HEK293 (cell line): Measurements from ENCODE around the gene PODN.
A peak's percentile ranks its signal among the peaks of the same experiment; 100 is the strongest.

Experiments used
- CTCF ChIA-PET: fragments of 350-600 bp; formaldehyde crosslinking; extraction: SDS; loops from one replicate; lab custom pipeline; 2021; ENCODE audit warnings: antibody characterized with exemption; lab: Yijun Ruan, JAX
- POLR2A ChIA-PET: fragments of 300-600 bp; formaldehyde crosslinking; extraction: SDS; loops from one replicate; lab custom pipeline; 2020; ENCODE audit warnings: antibody characterized with exemption, inconsistent platforms; lab: Yijun Ruan, JAX
- H3K27ac ChIP-seq: fragments of 200-500 bp; sonication (Bioruptor generic); 2 replicates; pipeline ENCODE4 v1.5.1; 2014; ENCODE audit warnings: low read depth, low read length, control low read depth, inconsistent platforms; ENCODE audit errors: extremely low read depth
- H3K36me3 ChIP-seq, 2 experiments: fragments of 200-500 bp in 1 of 2; sonication (Bioruptor generic) in 1 of 2; 1 replicate in 1 of 2; 2 replicates in 1 of 2; pipeline ENCODE4 v1.5.1; 2014 to 2017; ENCODE audit warnings: inconsistent platforms in 2 of 2, low read length in 2 of 2; ENCODE audit not compliant: control insufficient read depth in 2 of 2, insufficient read depth in 1 of 2
- H3K4me1 ChIP-seq: fragments of 200-500 bp; sonication (Bioruptor generic); 2 replicates; pipeline ENCODE4 v1.5.1; 2014; ENCODE audit warnings: mild to moderate bottlenecking, low read length, inconsistent platforms; ENCODE audit not compliant: control insufficient read depth, insufficient read depth
- H3K4me3 ChIP-seq: 2 replicates; pipeline ENCODE4 v1.5.1; 2011; ENCODE audit warnings: low read depth, mild to moderate bottlenecking, control low read depth, low read length, moderate library complexity
- H3K9me3 ChIP-seq: fragments of 200-500 bp; sonication (Bioruptor generic); 2 replicates; pipeline ENCODE4 v1.5.1; 2014; ENCODE audit warnings: low read depth, low read length, inconsistent platforms; ENCODE audit not compliant: control insufficient read depth, insufficient read depth
- GFI1B ChIP-seq: fragments of 450-650 bp; formaldehyde crosslinking; IDR thresholded peaks from 2 replicates; pipeline ENCODE4 v1.5.1; 2016; ENCODE audit warnings: missing biosample characterization, missing genetic modification characterization
- GLI4 ChIP-seq: fragments of 450-650 bp; formaldehyde crosslinking; IDR thresholded peaks from 2 replicates; pipeline ENCODE4 v1.5.1; 2016; ENCODE audit warnings: missing biosample characterization, missing genetic modification characterization
- GLIS1 ChIP-seq: fragments of 450-650 bp; formaldehyde crosslinking; IDR thresholded peaks from 2 replicates; pipeline ENCODE4 v1.5.1; 2016; ENCODE audit warnings: missing biosample characterization, missing genetic modification characterization
- KLF10 ChIP-seq: fragments of 450-650 bp; IDR thresholded peaks from 2 replicates; pipeline ENCODE4 v1.5.1; 2018; ENCODE audit warnings: missing biosample characterization, mild to moderate bottlenecking, missing genetic modification characterization
- PRDM2 ChIP-seq: fragments of 450-650 bp; formaldehyde crosslinking; IDR thresholded peaks from 2 replicates; pipeline ENCODE4 v1.5.1; 2016; ENCODE audit warnings: missing biosample characterization, missing genetic modification characterization, borderline replicate concordance
- TRIM28 ChIP-seq: IDR thresholded peaks from 2 replicates; pipeline ENCODE4 v1.6.1; 2011; ENCODE audit warnings: low read length, control low read depth, borderline replicate concordance
- ZBTB11 ChIP-seq: fragments of 450-650 bp; formaldehyde crosslinking; conservative IDR thresholded peaks from 2 replicates; pipeline ENCODE4 v1.5.1; 2016; ENCODE audit warnings: low read depth, missing biosample characterization, missing genetic modification characterization
- ZBTB48 ChIP-seq: fragments of 450-650 bp; formaldehyde crosslinking; IDR thresholded peaks from 2 replicates; pipeline ENCODE4 v1.5.1; 2016; ENCODE audit warnings: missing biosample characterization, missing genetic modification characterization
- ZEB2 ChIP-seq: fragments of 450-650 bp; formaldehyde crosslinking; IDR thresholded peaks from 2 replicates; pipeline ENCODE4 v1.5.1; 2016; ENCODE audit warnings: missing biosample characterization, missing genetic modification characterization
- ZIC2 ChIP-seq: fragments of 450-650 bp; formaldehyde crosslinking; IDR thresholded peaks from 2 replicates; pipeline ENCODE4 v1.5.1; 2016; ENCODE audit warnings: missing biosample characterization, missing genetic modification characterization
- ZNF184 ChIP-seq: fragments of 450-650 bp; IDR thresholded peaks from 2 replicates; pipeline ENCODE4 v1.5.1; 2018; ENCODE audit warnings: missing biosample characterization, mild to moderate bottlenecking, missing genetic modification characterization
- ZNF24 ChIP-seq: fragments of 450-650 bp; formaldehyde crosslinking; IDR thresholded peaks from 2 replicates; pipeline ENCODE4 v1.5.1; 2016; ENCODE audit warnings: missing biosample characterization, missing genetic modification characterization
- ZNF366 ChIP-seq: fragments of 450-650 bp; formaldehyde crosslinking; conservative IDR thresholded peaks from 2 replicates; pipeline ENCODE4 v1.5.1; 2016; ENCODE audit warnings: missing biosample characterization, missing genetic modification characterization
- ZNF391 ChIP-seq: fragments of 450-650 bp; formaldehyde crosslinking; IDR thresholded peaks from 2 replicates; pipeline ENCODE4 v1.5.1; 2016; ENCODE audit warnings: low read depth, missing biosample characterization, missing genetic modification characterization, borderline replicate concordance
- ZNF473 ChIP-seq: fragments of 450-650 bp; formaldehyde crosslinking; IDR thresholded peaks from 2 replicates; pipeline ENCODE4 v1.5.1; 2017; ENCODE audit warnings: missing biosample characterization, missing genetic modification characterization
- ZNF514 ChIP-seq: fragments of 450-650 bp; formaldehyde crosslinking; IDR thresholded peaks from 2 replicates; pipeline ENCODE4 v1.5.1; 2016; ENCODE audit warnings: missing biosample characterization, missing genetic modification characterization
- ZNF677 ChIP-seq: fragments of 450-650 bp; IDR thresholded peaks from 2 replicates; pipeline ENCODE4 v1.5.0; 2018; ENCODE audit warnings: missing biosample characterization, mild to moderate bottlenecking, missing genetic modification characterization, moderate library complexity
- ZNF747 ChIP-seq: fragments of 450-650 bp; formaldehyde crosslinking; IDR thresholded peaks from 2 replicates; pipeline ENCODE4 v1.5.1; 2016; ENCODE audit warnings: missing biosample characterization, missing genetic modification characterization
- ZNF777 ChIP-seq: fragments of 450-650 bp; formaldehyde crosslinking; IDR thresholded peaks from 2 replicates; pipeline ENCODE4 v1.5.1; 2017; ENCODE audit warnings: missing biosample characterization, missing genetic modification characterization, borderline replicate concordance
- ZNF837 ChIP-seq: fragments of 450-650 bp; formaldehyde crosslinking; IDR thresholded peaks from 2 replicates; pipeline ENCODE4 v1.5.1; 2016; ENCODE audit warnings: missing biosample characterization, missing genetic modification characterization

The PODN gene

GRCh38 chr1:53115403-53116306 lies 53.6 kb downstream of the PODN start:
- TF ChIP-seq ZNF473 (tag by site-specific recombination), result no peak
- TF ChIP-seq ZIC2 (tag by site-specific recombination), result peak; percentile 40; the same call in 1 of the 2 replicates
- TF ChIP-seq ZNF184 (tag by site-specific recombination), result no peak
- no peak for TF ChIP-seq KLF10
- no peak for TF ChIP-seq TRIM28
- TF ChIP-seq ZNF747, result no peak
- no peak for TF ChIP-seq ZNF24 (tag by site-specific recombination)
- TF ChIP-seq ZEB2 (tag by site-specific recombination), result no peak
- TF ChIP-seq ZNF366 (tag by site-specific recombination), result no peak
- TF ChIP-seq ZBTB48 (tag by site-specific recombination), result no peak
- TF ChIP-seq ZNF391 (tag by site-specific recombination), result no peak
- TF ChIP-seq ZNF514 (tag by site-specific recombination), result no peak
- TF ChIP-seq ZNF777 (tag by site-specific recombination), result no peak
- TF ChIP-seq GLIS1 (tag by site-specific recombination), result peak; percentile 90
- no peak for TF ChIP-seq GFI1B (tag by site-specific recombination)
- TF ChIP-seq GLI4, result no peak
- TF ChIP-seq ZNF677, result no peak
- TF ChIP-seq ZNF837, result no peak
- H3K4me3 ChIP-seq, result no peak overlapping the region
- no peaks in the 10 kb centered on the region for H3K36me3 ChIP-seq
- POLR2A ChIA-PET, result no interaction called here
- H3K9me3 ChIP-seq, result no peaks in the 10 kb centered on the region
- CTCF ChIA-PET, result interaction anchor here (1.2 kb wide), 1 partner anchor 66 kb away, joined by 3 read pairs; no protein-coding TSS in a partner anchor
- H3K4me1 ChIP-seq, result peaks cover 4% of the 10 kb centered on the region; the same call in 1 of the 2 replicates
- no peak overlapping the region; the same call in 1 of the 2 replicates for H3K27ac ChIP-seq

GRCh38 chr1:53116307-53116810 lies 54.3 kb downstream of the PODN start:
- CTCF ChIA-PET, result no interaction called here
- H3K4me1 ChIP-seq, result peaks cover 4% of the 10 kb centered on the region; the same call in 1 of the 2 replicates
- no peak overlapping the region for H3K4me3 ChIP-seq
- H3K36me3 ChIP-seq, result no peaks in the 10 kb centered on the region
- no peaks in the 10 kb centered on the region for H3K9me3 ChIP-seq
- no peak overlapping the region; the same call in 1 of the 2 replicates for H3K27ac ChIP-seq
- no peak for TF ChIP-seq PRDM2 (tag by site-specific recombination)
- TF ChIP-seq ZNF677, result no peak
- no peak for TF ChIP-seq ZBTB11 (tag by site-specific recombination)
- POLR2A ChIA-PET, result no interaction called here
